Measurements from ENCODE around the gene EFHC2.

The EFHC2 gene

DNA sequence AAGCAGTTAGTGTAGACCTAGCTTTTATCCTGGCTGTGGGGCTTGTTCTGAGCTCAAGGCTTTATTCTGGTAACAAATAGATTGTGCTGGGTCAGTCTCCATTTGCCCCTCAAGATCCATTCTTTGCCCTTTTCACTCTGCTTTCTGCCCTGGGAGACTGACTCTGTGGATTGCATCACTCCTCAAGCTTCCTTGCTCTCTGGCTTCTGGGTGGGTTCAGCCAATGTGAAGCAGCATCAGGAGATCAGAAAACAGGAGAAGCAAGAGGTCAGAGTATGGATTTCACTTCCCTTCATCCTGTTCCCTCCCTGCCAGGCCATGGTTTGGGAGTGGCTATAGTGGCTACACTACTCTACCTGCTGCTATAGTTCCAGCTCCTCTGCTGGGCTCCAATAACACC lies 186.2 kb downstream of the EFHC2 start:
- no peaks in the 10 kb centered on the region for H3K9me3 ChIP-seq
- H3K36me3 ChIP-seq = no peaks in the 10 kb centered on the region
- TF ChIP-seq, protein P1, sequence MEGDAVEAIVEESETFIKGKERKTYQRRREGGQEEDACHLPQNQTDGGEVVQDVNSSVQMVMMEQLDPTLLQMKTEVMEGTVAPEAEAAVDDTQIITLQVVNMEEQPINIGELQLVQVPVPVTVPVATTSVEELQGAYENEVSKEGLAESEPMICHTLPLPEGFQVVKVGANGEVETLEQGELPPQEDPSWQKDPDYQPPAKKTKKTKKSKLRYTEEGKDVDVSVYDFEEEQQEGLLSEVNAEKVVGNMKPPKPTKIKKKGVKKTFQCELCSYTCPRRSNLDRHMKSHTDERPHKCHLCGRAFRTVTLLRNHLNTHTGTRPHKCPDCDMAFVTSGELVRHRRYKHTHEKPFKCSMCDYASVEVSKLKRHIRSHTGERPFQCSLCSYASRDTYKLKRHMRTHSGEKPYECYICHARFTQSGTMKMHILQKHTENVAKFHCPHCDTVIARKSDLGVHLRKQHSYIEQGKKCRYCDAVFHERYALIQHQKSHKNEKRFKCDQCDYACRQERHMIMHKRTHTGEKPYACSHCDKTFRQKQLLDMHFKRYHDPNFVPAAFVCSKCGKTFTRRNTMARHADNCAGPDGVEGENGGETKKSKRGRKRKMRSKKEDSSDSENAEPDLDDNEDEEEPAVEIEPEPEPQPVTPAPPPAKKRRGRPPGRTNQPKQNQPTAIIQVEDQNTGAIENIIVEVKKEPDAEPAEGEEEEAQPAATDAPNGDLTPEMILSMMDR (IDR thresholded peaks at IDR 0.05; ENCODE audit: low read depth, low read length) = no peak
- peaks cover 15% of the 10 kb centered on the region for H3K4me1 ChIP-seq
- no peak overlapping the region for H3K4me3 ChIP-seq (ENCODE audit: low read depth, low read length)
- no peaks in the 10 kb centered on the region for H3K27me3 ChIP-seq
- no peak for DNase-seq

DNA sequence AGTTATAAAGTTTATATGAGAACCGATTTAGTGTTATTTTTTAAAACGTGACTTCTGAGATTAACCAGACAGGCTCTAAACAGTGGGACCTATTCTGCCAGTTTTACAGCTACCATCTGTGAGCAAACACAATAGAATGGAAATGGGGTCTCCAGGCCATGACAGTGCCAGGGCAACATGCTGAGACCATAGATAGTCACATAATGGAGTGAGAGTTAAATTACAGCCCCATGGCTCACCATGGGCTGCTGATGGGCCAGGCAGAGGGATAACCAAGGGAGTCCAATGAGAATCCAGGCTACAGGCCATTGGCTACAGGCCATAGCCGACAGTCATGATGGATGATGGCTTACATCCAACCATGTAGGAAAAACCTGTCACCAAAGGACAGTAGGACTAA lies 186.7 kb downstream of the EFHC2 start:
- H3K36me3 ChIP-seq = no peaks in the 10 kb centered on the region
- peak; percentile 14 for DNase-seq
- TF ChIP-seq, protein P1 (IDR thresholded peaks at IDR 0.05; ENCODE audit: low read depth, low read length) = no peak
- no peaks in the 10 kb centered on the region for H3K9me3 ChIP-seq
- peaks cover 15% of the 10 kb centered on the region for H3K4me1 ChIP-seq
- no peak overlapping the region for H3K4me3 ChIP-seq (ENCODE audit: low read depth, low read length)
- no peaks in the 10 kb centered on the region for H3K27me3 ChIP-seq

DNA sequence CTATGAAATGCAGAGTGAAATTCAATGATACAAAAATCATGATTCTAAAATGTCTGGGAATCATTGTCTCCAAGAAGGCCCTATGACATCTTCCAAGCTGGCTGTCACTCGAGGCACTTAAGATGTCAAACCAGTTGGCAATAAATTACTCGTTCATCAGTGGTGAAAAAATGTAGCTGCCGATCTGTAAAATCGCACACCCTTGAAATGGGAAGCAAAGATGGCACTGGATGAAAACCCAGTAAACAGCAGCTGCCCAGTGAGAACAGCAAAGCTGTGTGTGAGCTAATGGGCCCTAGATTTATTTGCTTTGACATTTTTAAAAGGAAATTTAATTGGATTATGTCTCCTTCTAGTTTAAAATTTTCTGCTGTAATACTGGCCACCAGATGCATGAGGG lies 188.3 kb downstream of the EFHC2 start:
- TF ChIP-seq, protein P1 (IDR thresholded peaks at IDR 0.05; ENCODE audit: low read depth, low read length) = no peak
- H3K4me3 ChIP-seq (ENCODE audit: low read depth, low read length) = no peak overlapping the region
- peaks cover 15% of the 10 kb centered on the region for H3K4me1 ChIP-seq
- DNase-seq = peak; percentile 6
- H3K27me3 ChIP-seq = no peaks in the 10 kb centered on the region
- no peaks in the 10 kb centered on the region for H3K9me3 ChIP-seq
- H3K36me3 ChIP-seq = no peaks in the 10 kb centered on the region

DNA sequence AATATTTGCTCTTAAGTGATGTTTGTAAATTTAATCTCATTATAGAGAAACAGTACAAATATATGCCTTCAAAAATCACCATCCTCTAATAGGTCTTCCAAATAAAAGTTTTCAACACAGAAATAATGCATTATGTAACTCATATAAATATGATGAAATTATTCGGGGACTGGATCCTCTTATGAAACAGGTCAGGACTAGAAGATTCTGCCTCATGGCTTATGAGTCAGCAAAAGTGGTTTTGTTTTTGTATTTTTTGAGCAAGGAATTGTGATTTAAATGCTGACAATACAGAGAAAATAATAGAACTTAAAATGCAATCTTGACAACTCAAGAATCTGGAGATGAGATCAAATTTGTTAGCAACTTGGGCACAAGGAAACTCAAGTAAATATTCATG lies 190.6 kb downstream of the EFHC2 start:
- DNase-seq = no peak
- peaks cover 15% of the 10 kb centered on the region for H3K4me1 ChIP-seq
- no peak overlapping the region for H3K4me3 ChIP-seq (ENCODE audit: low read depth, low read length)
- H3K9me3 ChIP-seq = no peaks in the 10 kb centered on the region
- no peaks in the 10 kb centered on the region for H3K36me3 ChIP-seq
- H3K27me3 ChIP-seq = no peaks in the 10 kb centered on the region
- TF ChIP-seq, protein P1 (IDR thresholded peaks at IDR 0.05; ENCODE audit: low read depth, low read length) = no peak

DNA sequence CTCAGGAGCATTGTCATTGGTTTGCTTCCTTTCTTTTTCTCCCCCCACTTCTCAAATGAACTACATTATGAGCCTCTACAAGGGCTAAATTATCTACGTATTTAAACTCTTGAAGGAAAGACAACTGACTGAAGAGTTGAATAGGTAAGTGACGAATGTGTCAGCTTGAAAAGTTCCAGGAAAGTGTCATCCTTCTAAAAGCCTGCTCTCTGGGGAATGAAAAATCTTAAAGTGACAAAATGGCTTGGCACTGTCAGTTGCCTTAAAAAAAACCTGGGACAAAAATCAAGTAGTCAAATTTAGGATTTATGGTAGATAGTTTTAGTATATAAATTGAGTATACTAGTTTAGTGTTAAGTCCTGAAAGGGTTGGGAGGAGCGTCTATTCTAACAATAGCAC lies 196.3 kb downstream of the EFHC2 start:
- TF ChIP-seq, protein P1 (IDR thresholded peaks at IDR 0.05; ENCODE audit: low read depth, low read length) = no peak
- DNase-seq = no peak
- H3K4me1 ChIP-seq = no peaks in the 10 kb centered on the region
- no peak overlapping the region for H3K4me3 ChIP-seq (ENCODE audit: low read depth, low read length)
- H3K27me3 ChIP-seq = no peaks in the 10 kb centered on the region
- H3K9me3 ChIP-seq = no peaks in the 10 kb centered on the region
- H3K36me3 ChIP-seq = no peaks in the 10 kb centered on the region

DNA sequence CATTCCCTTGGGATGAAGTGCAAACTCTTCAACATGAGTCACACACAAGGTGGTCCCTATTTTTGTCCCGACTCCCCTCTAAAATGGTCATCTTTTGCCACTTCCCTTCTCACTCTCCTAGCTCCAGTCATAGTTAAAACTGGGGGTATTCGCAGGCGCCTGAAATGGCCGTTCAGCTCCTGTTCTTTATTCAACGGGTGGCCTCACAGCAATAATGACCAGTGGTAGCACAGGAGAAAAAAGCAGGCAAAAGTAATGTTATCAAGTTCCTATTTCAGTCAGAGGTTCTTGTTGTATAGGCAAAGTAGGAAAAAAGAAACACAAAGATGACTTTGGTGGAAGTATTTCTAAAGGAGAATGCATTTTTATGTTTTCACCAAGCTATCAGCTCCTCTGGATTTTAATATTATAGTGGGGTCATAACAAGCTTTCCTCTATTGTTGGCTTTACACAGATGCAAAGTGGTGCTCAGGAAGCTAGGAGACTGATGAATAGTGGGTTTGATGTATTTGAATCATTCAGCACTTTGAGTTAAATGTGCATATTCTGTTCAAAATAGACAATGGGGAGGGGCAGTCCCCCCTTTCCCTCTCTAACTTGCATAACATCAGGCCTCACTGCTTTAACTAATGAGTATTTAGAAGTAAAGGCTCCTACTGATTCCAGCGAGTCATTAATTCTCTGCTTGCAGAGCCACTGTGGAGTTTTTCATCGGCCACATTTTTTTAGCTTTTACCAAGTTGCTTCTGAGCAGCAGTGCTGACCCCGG lies 199.1 kb downstream of the EFHC2 start:
- TF ChIP-seq, protein P1 (IDR thresholded peaks at IDR 0.05; ENCODE audit: low read depth, low read length) = no peak
- no peaks in the 10 kb centered on the region for H3K27me3 ChIP-seq
- no peaks in the 10 kb centered on the region for H3K9me3 ChIP-seq
- DNase-seq = no peak
- H3K4me3 ChIP-seq (ENCODE audit: low read depth, low read length) = no peak overlapping the region
- no peaks in the 10 kb centered on the region for H3K4me1 ChIP-seq
- no peaks in the 10 kb centered on the region for H3K36me3 ChIP-seq

Data from BE2C (cell line).